ENCODE results near the gene ACE.

Gene ACE

GRCh38 chr17:63433746-63434591 lies 42.9 kb upstream of the ACE start:
- TF ChIP-seq SUZ12 (IDR thresholded peaks at IDR 0.05) (no peak), PKNOX1 (IDR thresholded peaks at IDR 0.05) (no peak), HDGF (IDR thresholded peaks at IDR 0.05; ENCODE audit: borderline replicate concordance) (no peak), L3MBTL2 (conservative IDR thresholded peaks at IDR 0.05) (no peak), ELF4 (IDR thresholded peaks at IDR 0.05) (no peak), BHLHE40 (IDR thresholded peaks at IDR 0.05; ENCODE audit: borderline replicate concordance) (no peak), NFRKB (IDR thresholded peaks at IDR 0.05) (no peak), ARNT (IDR thresholded peaks at IDR 0.05) (no peak), TARDBP (IDR thresholded peaks at IDR 0.05) (no peak), LEF1 (IDR thresholded peaks at IDR 0.05; ENCODE audit: borderline replicate concordance) (no peak), FOXA1 (IDR thresholded peaks at IDR 0.05) (no peak), CTBP1 (IDR thresholded peaks at IDR 0.05; ENCODE audit: borderline replicate concordance) (no peak), FOXK2 (IDR thresholded peaks at IDR 0.05) (no peak), SP1 (IDR thresholded peaks at IDR 0.05) (no peak), FOXM1 (IDR thresholded peaks at IDR 0.05; ENCODE audit: borderline replicate concordance) (no peak)
- CTCF ChIA-PET: interaction anchor here (0.8 to 1.2 kb wide), 3 partner anchors 8 to 28 kb away, joined by 3 to 6 read pairs (median 5); no protein-coding TSS in a partner anchor
- POLR2A ChIA-PET: interaction anchor here (1.2 to 2.6 kb wide), 4 partner anchors 14 to 339 kb away, joined by 3 to 10 read pairs (median 3); partner anchors contain the start of genes ACE, CCDC47 and DCAF7
- DNase-seq (ENCODE audit: extremely low spot score): no peak

DNA sequence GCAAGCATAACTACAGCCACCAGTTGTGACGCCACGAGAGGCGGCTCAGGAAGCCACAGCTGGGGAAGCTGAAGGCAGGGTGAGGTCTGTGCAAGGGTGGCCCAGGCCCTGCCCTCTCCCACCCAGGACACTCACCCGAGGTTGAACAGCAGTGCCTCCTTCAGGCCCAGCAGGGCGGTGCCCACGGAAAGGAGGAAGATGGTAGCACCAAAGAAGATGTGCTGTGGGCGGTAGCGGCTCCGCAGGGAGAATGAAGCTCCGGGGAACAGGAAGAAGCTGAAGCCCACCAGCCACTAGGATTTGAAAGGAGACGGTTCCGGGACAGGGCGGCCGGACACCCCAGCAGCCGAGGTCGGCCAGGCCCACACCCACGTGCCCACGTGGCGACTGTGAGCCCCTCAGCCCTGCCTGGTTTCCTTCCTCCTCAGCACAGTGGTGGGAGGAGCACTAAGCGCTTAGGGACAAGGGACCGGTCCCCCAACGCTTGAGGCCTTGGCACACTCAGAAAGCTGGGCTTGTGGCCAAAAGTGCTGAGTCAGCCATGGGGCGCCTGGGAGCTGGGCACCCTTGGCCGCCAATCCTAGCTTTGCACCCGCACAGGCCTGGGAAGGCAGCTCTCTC lies 41.8 kb upstream of the ACE start:
- CTCF ChIA-PET: interaction anchor here (0.7 to 1.2 kb wide), 5 partner anchors 9 to 292 kb away, joined by 3 to 6 read pairs (median 3); no protein-coding TSS in a partner anchor
- DNase-seq (ENCODE audit: extremely low spot score): no peak
- POLR2A ChIA-PET: interaction anchor here (1.0 to 1.6 kb wide), 4 partner anchors 13 to 338 kb away, joined by 3 to 4 read pairs (median 3); partner anchors contain the start of genes ACE, CCDC47 and TACO1
- no peak for TF ChIP-seq PKNOX1 (IDR thresholded peaks at IDR 0.05)
- no peak for TF ChIP-seq SP1 (IDR thresholded peaks at IDR 0.05)
- no peak for TF ChIP-seq BHLHE40 (IDR thresholded peaks at IDR 0.05; ENCODE audit: borderline replicate concordance)
- TF ChIP-seq TARDBP (IDR thresholded peaks at IDR 0.05): no peak
- no peak for TF ChIP-seq LEF1 (IDR thresholded peaks at IDR 0.05; ENCODE audit: borderline replicate concordance)
- no peak for TF ChIP-seq ARNT (IDR thresholded peaks at IDR 0.05)

GRCh38 chr17:63435681-63436522 lies 41.0 kb upstream of the ACE start:
- no peak for DNase-seq (ENCODE audit: extremely low spot score)
- no peak for TF ChIP-seq TARDBP (IDR thresholded peaks at IDR 0.05)
- no peak for TF ChIP-seq L3MBTL2 (conservative IDR thresholded peaks at IDR 0.05)
- no peak for TF ChIP-seq ARNT (IDR thresholded peaks at IDR 0.05)
- TF ChIP-seq FOXK2 (IDR thresholded peaks at IDR 0.05): no peak
- TF ChIP-seq PKNOX1 (IDR thresholded peaks at IDR 0.05): no peak
- TF ChIP-seq LEF1 (IDR thresholded peaks at IDR 0.05; ENCODE audit: borderline replicate concordance): no peak
- no peak for TF ChIP-seq NFRKB (IDR thresholded peaks at IDR 0.05)
- no peak for TF ChIP-seq BHLHE40 (IDR thresholded peaks at IDR 0.05; ENCODE audit: borderline replicate concordance)
- ChIA-PET POLR2A (interaction anchor here (1.0 to 1.6 kb wide), 5 partner anchors 12 to 337 kb away, joined by 3 to 4 read pairs (median 3); partner anchors contain the start of genes ACE, CCDC47 and TACO1), CTCF (interaction anchor here (0.7 to 1.2 kb wide), 5 partner anchors 8 to 291 kb away, joined by 3 to 6 read pairs (median 3); no protein-coding TSS in a partner anchor)

DNA sequence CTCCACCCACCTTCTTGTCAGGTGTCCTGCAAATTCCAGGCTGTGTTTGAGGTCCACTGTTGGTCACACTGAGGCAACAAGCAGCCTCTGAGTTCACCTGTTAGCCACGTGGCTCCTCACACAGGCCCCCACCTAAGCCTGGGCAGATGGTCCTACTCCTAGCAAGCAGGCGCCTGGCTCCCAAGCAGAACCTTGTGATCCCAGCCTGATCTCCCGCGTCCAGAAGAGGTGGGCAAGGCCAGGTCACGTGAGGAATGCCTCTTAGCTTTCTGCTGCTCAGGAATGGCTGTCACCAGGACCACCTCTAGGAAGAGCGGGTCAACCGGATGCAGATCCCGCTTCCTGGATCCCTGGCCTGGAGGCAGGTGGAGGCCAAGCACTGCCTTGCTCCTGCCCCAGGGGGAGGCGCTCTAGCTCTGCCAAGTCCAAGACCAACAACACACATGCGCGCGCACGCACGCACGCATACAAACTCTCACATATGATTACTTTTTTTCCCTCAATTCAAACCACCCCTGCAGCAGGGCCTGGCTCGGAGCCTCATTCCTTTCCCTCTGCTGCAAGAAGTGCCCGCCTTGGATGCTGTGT lies 40.2 kb upstream of the ACE start:
- POLR2A ChIA-PET: interaction anchor here (1.1 kb wide), 1 partner anchor 115 kb away, joined by 3 read pairs; no protein-coding TSS in a partner anchor
- TF ChIP-seq L3MBTL2 (conservative IDR thresholded peaks at IDR 0.05) (no peak), ELF4 (IDR thresholded peaks at IDR 0.05) (no peak), BHLHE40 (IDR thresholded peaks at IDR 0.05; ENCODE audit: borderline replicate concordance) (no peak), FOXM1 (IDR thresholded peaks at IDR 0.05; ENCODE audit: borderline replicate concordance) (no peak), ARNT (IDR thresholded peaks at IDR 0.05) (no peak)
- no peak for DNase-seq (ENCODE audit: extremely low spot score)
- CTCF ChIA-PET: interaction anchor here (0.6 to 1.2 kb wide), 4 partner anchors 11 to 42 kb away, joined by 3 to 5 read pairs (median 3); no protein-coding TSS in a partner anchor

Data from HEK293T (cell line).